Heart right ventricle (tissue), 16 donors: Measurements from ENCODE around the gene CRIP2. TPM values are rescaled to one million over a fixed set of nuclear protein-coding genes. Genes with fewer than 3 reads are reported as not detected.

ENCODE experiments used
- ATAC-seq, 8 donors: fragments of 200-7000 bp; cut with Tn5 transposase; one replicate each; pipeline ENCODE4 v1.9.1; 2020; ENCODE audit warnings: mild to moderate bottlenecking in 8 of 8, moderate library complexity in 8 of 8, moderate number of reproducible peaks in 1 of 8
- DNase-seq, 2 donors: peaks; one replicate each; pipeline ENCODE4 v3.0.0-alpha.2; 2020
- H3K27ac ChIP-seq, 10 donors: fragments of 200-600 bp; sonication (generic) in 2 of 10; one replicate each; pipeline versions ENCODE4 v1.5.0 to v1.8.0; 2020 to 2022; ENCODE audit warnings: mild to moderate bottlenecking in 3 of 10
- H3K27me3 ChIP-seq, 7 donors: fragments of 200-600 bp; one replicate each; pipeline ENCODE4 v1.8.0; 2021 to 2022; ENCODE audit warnings: mild to moderate bottlenecking in 2 of 7
- H3K36me3 ChIP-seq, 9 donors: fragments of 200-600 bp; sonication (generic) in 1 of 9; one replicate each; pipeline versions ENCODE4 v1.5.0 to v1.8.0; 2020 to 2022; ENCODE audit warnings: mild to moderate bottlenecking in 2 of 9
- H3K4me1 ChIP-seq, 9 donors: fragments of 200-600 bp; sonication (generic) in 1 of 9; one replicate each; pipeline versions ENCODE4 v1.5.0 to v1.8.0; 2020 to 2022; ENCODE audit warnings: mild to moderate bottlenecking in 4 of 9
- H3K4me3 ChIP-seq, 10 donors: fragments of 200-600 bp; sonication (generic) in 2 of 10; one replicate each; pipeline versions ENCODE4 v1.5.0 to v1.8.0; 2020 to 2022; ENCODE audit warnings: mild to moderate bottlenecking in 7 of 10, moderate library complexity in 2 of 10
- H3K9me3 ChIP-seq, 11 donors: fragments of 200-600 bp in 10 of 11; sonication (generic) in 2 of 11; one replicate each; pipeline versions ENCODE4 v1.5.0 to v1.8.0; 2013 to 2022; ENCODE audit warnings: mild to moderate bottlenecking in 2 of 11, control low read depth in 1 of 11, moderate library complexity in 1 of 11
- WGBS, 2 donors: extraction: QIAGEN DNeasy Blood & Tissue Kit; methylation state at CpG; one replicate each; pipeline ENCODE4 v1.1.7; 2013; ENCODE audit warnings: inconsistent platforms in 1 of 2; 5-methylcytosine and 5-hydroxymethylcytosine counted together
- intact Hi-C, 10 donors: fragments of 100-400 bp; cut with DNase I; formaldehyde crosslinking; loops; one replicate each; pipeline versions ENCODE4 v1.11.1 to v1.14.2; 2022
- polyA plus RNA-seq, 2 donors: library from polyadenylated mRNA; stranded (reverse); fragments of 200-250 nt; gene quantifications; one replicate each; pipeline ENCODE4 v1.2.3, GENCODE V29; 2013
- total RNA-seq, 10 donors: library from RNA; stranded (reverse); fragmentation: NEBNext Ultra II Directional in 3 of 10; extraction: Animal tissue kit (Norgen Biotek cat#: 25700) in 3 of 10; gene quantifications; one replicate each; pipeline versions ENCODE4 v1.2.1 to v1.2.4, GENCODE V29; 2021 to 2023
- TF ChIP-seq, protein P1 (sequence below), 9 donors: fragments of 200-600 bp; sonication (generic) in 2 of 9; IDR thresholded peaks; one replicate each; pipeline versions ENCODE4 v1.5.0 to v1.8.0; 2021 to 2022; ENCODE audit warnings: antibody characterized with exemption in 9 of 9, mild to moderate bottlenecking in 5 of 9, moderate library complexity in 1 of 9
- donor health status: Arrhythmogenic right ventricular cardiomyopathy.
- donor health status: ischemic (EF 13 %, LVEDD 7.1; RV severe dilation, severe dysfunction).
- donor health status: healthy with polysubstance abuse.
- donor health status: DM: no; HTN: yes; CAD: no.
- donor health status: DM: no; HTN: no; CAD: no.
- donor health status: ischemic (EF 25% LVEDD 6.9; RV normal size, moderate dysfunction).
- donor health status: ischemic (EF 25% LVEDD 5.7; RV mildly dilated, moderate dysfunction).
- donor health status: healthy.
- donor health status: DM: yes; HTN: yes; CAD: no.
- donor health status: Ischemic cardiomyopathy.
- donor health status: ischemic (EF 35%, LVEDD 5.7; RV mildly dilated, moderate dysfunction).
- donor health status: nonischemic (EF 11% LVEDD 7.7; RV severe dilation, severe dysfunction).
- donor health status: DM: yes; HTN: yes; CAD: no.
- donor health status: PGD.
- donor health status: ischemic (EF 29% LVEDD 5.4; RV normal size, mild dysfunction).
- donor health status: nonischemic (EF 23%, LVEDD 6.1; RV moderate dilation, normal function).

CRIP2 gene
- total and polyA plus RNA-seq, 12 donors = 731 to 1,223 (median 927) TPM

DNA sequence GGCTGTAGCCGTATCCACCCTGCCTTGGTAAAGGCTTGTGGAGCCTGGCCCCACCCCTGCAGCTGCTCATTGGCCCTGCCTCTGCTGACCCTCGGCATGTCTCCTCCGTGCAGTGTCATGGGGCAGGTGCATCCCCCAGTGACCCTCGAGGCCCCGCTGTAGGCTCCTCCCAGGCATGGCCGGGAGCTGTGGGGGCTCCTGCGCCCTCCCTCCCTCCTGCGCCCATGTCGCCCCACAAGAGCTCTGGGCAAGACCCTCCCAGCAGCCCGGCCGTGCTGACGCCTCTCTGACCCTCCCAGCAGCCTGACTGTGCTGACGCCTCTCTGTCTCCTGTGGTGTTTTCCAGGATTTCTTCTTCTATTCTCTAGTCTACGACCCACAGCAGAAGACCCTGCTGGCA is 20.8 kb upstream of the CRIP2 start:
- intact Hi-C loops = no loop called here
- TF ChIP-seq, protein P1, sequence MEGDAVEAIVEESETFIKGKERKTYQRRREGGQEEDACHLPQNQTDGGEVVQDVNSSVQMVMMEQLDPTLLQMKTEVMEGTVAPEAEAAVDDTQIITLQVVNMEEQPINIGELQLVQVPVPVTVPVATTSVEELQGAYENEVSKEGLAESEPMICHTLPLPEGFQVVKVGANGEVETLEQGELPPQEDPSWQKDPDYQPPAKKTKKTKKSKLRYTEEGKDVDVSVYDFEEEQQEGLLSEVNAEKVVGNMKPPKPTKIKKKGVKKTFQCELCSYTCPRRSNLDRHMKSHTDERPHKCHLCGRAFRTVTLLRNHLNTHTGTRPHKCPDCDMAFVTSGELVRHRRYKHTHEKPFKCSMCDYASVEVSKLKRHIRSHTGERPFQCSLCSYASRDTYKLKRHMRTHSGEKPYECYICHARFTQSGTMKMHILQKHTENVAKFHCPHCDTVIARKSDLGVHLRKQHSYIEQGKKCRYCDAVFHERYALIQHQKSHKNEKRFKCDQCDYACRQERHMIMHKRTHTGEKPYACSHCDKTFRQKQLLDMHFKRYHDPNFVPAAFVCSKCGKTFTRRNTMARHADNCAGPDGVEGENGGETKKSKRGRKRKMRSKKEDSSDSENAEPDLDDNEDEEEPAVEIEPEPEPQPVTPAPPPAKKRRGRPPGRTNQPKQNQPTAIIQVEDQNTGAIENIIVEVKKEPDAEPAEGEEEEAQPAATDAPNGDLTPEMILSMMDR (IDR thresholded peaks at IDR 0.05) = no peak
- H3K27me3 ChIP-seq = no peaks in the 10 kb centered on the region
- WGBS, 2 donors = 93% methylated on average over 14 of the region's 14 CpGs
- peaks cover 4 to 17% (median 7%) of the 10 kb centered on the region in 9 donors for H3K4me1 ChIP-seq
- H3K36me3 ChIP-seq = peaks cover 0 to 92% (median 27%) of the 10 kb centered on the region in 9 donors
- no peak for ATAC-seq
- H3K9me3 ChIP-seq = no peaks in the 10 kb centered on the region
- no peak overlapping the region for H3K4me3 ChIP-seq
- peak in 1 of 2 donors; percentile 18 for DNase-seq
- H3K27ac ChIP-seq = no peak overlapping the region

DNA sequence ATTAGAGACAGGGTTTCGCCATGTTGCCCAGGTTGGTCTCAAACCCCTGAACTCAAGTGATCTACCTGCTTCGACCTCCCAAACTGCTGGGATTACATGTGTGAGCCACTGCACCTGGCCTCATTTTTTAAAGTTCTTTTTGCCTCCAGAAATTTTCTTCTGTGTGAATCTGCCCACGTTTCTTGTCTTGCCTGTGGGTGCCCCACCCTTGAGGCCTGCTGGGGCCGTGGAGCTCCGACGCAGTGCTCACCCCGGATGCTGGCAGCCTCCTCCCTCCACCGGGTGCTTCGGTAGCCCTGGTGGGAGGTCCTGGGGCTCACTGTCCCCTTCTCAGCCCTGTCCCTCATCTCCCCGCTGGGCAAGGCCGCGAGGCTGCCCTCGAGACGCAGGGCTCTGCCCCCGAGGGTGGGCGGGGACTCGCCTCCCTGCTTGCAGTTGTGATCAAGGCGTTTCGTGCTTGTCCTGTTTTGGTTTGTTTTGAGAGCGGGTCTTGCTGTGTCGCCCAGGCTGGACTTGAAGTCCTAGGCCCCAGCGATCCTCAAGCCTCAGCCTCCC is 19.5 kb upstream of the CRIP2 start:
- peak in 1 of 2 donors; percentile 9 for DNase-seq
- peaks cover 0 to 84% (median 27%) of the 10 kb centered on the region in 9 donors for H3K36me3 ChIP-seq

DNA sequence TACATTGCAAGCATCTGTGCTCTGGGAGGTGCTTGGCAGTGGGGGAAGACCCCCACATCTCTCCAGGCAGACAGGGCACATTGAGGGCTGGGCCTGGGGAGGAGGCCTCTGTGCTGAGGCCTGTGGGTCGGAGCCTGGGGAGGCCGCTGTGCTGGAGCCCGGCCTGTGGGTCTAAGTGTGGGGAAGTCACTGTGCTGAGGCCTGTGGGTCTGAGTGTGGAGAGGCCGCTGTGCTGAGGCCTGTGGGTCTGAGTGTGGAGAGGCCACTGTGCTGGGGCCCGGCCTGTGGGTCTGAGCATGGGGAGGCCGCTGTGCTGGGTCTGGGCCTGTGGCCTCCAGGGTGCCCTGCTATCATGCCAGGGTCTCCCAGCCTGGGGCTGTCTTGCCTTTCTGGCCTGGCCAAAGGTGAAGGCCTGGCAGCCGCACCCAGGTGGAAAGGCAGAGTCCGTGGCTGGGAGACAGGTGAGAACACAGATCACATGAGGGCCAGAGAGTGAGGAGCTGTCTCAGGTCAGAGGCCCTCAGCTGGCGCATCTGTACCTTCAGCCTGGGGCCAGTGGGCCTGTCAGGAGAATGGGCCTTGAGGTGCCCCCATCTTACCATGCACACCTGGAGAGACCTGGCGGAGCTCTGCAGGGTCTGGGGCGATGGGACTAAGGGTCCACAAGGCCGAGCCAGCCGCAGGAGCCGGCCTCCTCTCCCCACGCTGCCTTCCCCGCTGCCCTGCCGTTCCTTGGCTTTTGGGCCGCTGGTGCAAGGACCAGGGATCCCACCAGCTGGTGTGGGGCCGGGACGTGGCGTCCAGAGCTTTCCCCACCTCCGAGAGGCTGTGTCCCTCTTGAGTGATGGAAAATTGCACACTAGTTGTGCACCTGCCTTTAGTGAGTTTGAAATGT is 18.6 kb upstream of the CRIP2 start:
- WGBS, 2 donors = 91 to 92% methylated on average over 21 to 22 of the region's 22 CpGs
- Histone ChIP-seq H3K9me3 (no peaks in the 10 kb centered on the region), H3K27ac (no peak overlapping the region), H3K27me3 (no peaks in the 10 kb centered on the region), H3K36me3 (peaks cover 0 to 84% (median 22%) of the 10 kb centered on the region in 9 donors), H3K4me1 (peaks cover 0 to 3% (median 0%) of the 10 kb centered on the region in 9 donors), H3K4me3 (no peak overlapping the region)
- peak in 1 of 2 donors; percentile 16 for DNase-seq
- ATAC-seq = peak in 2 of 8 donors; percentile 6
- TF ChIP-seq, protein P1 (IDR thresholded peaks at IDR 0.05) = no peak
- intact Hi-C loops = no loop called here

More for the DNA sequence above, 19.5 kb upstream of the CRIP2 start:
- 92 to 93% methylated on average over 22 of the region's 22 CpGs for WGBS, 2 donors
- no peak overlapping the region for H3K4me3 ChIP-seq
- no peaks in the 10 kb centered on the region for H3K27me3 ChIP-seq
- H3K4me1 ChIP-seq = peaks cover 0 to 4% (median 0%) of the 10 kb centered on the region in 9 donors
- intact Hi-C loops = no loop called here
- TF ChIP-seq, protein P1 (IDR thresholded peaks at IDR 0.05) = no peak
- no peak for ATAC-seq
- H3K9me3 ChIP-seq = no peaks in the 10 kb centered on the region
- no peak overlapping the region for H3K27ac ChIP-seq

- intact Hi-C loops = no loop called here
- DNase-seq (peak in 1 of 2 donors; percentile 13), ATAC-seq (peak in 3 of 8 donors; percentile 3 to 29 (median 23))
- TF ChIP-seq, protein P1 (IDR thresholded peaks at IDR 0.05) = no peak
- Histone ChIP-seq H3K27me3 (no peaks in the 10 kb centered on the region), H3K27ac (no peak overlapping the region), H3K4me1 (peaks cover 0 to 3% (median 0%) of the 10 kb centered on the region in 9 donors), H3K9me3 (no peaks in the 10 kb centered on the region), H3K36me3 (peaks cover 0 to 87% (median 28%) of the 10 kb centered on the region in 9 donors), H3K4me3 (no peak overlapping the region)
- WGBS, 2 donors = 81 to 84% methylated on average over 22 of the region's 22 CpGs
These were observed 17.6 kb upstream of the CRIP2 start for GRCh38 chr14:105456736-105457617.
